K562 (cell line): Measurements from ENCODE around the gene LAIR2. TPM values are rescaled to one million over a fixed set of nuclear protein-coding genes. Genes with fewer than 3 reads are reported as not detected.
A peak's percentile ranks its signal among the peaks of the same experiment; 100 is the strongest.

Experiments
- CBFA2T2 ChIP-seq: fragments of 450-650 bp; conservative IDR thresholded peaks from 2 replicates; pipeline ENCODE4 v1.6.1; 2017; ENCODE audit warnings: mild to moderate bottlenecking
- CREM ChIP-seq: IDR thresholded peaks from 2 replicates; pipeline ENCODE4 v1.6.1; 2014; ENCODE audit warnings: antibody characterized with exemption, low read depth
- CXXC5 ChIP-seq: fragments of 250-450 bp; sonication (Bioruptor Pico); IDR thresholded peaks from 2 replicates; pipeline ENCODE4 v1.8.0; 2022; ENCODE audit warnings: inconsistent platforms, mild to moderate bottlenecking, moderate library complexity
- FOXA3 ChIP-seq, 2 experiments: fragments of 450-650 bp in 1 of 2; sonication (generic) in 1 of 2; formaldehyde crosslinking; IDR thresholded peaks in 1 of 2; conservative IDR thresholded peaks in 1 of 2; 2 replicates each; pipeline versions ENCODE4 v1.4.0 to v1.8.0; 2020 to 2022; ENCODE audit warnings: mild to moderate bottlenecking in 2 of 2, missing genetic modification reagents in 1 of 2
- GTF2F1 ChIP-seq: IDR thresholded peaks from 2 replicates; pipeline ENCODE4 v1.6.1; 2011; ENCODE audit warnings: low read depth, low read length, improper control_type of control experiment
- MAZ ChIP-seq, 2 experiments: fragments of 450-650 bp in 1 of 2; sonication (generic) in 1 of 2; formaldehyde crosslinking; IDR thresholded peaks in 1 of 2; conservative IDR thresholded peaks in 1 of 2; 2 replicates each; pipeline versions ENCODE4 v1.4.0 to v1.5.0; 2020; ENCODE audit warnings: mild to moderate bottlenecking in 1 of 2, missing genetic modification reagents in 1 of 2
- NFIC ChIP-seq: fragments of 450-650 bp; IDR thresholded peaks from 2 replicates; pipeline ENCODE4 v1.6.1; 2017; ENCODE audit warnings: mild to moderate bottlenecking, inconsistent platforms
- NUFIP1 ChIP-seq: fragments of 450-650 bp; IDR thresholded peaks from 2 replicates; pipeline ENCODE4 v1.6.1; 2018; ENCODE audit not compliant: partially characterized antibody
- PML ChIP-seq: IDR thresholded peaks from 2 replicates; pipeline ENCODE4 v1.6.1; 2012; ENCODE audit warnings: low read length, inconsistent platforms
- RBFOX2 ChIP-seq: fragments of 200-400 bp; formaldehyde crosslinking; IDR thresholded peaks from 2 replicates; pipeline ENCODE4 v1.6.1; 2017; ENCODE audit warnings: low read depth, mild to moderate bottlenecking, low read length, moderate library complexity
- SMAD3 ChIP-seq: fragments of 450-650 bp; formaldehyde crosslinking; conservative IDR thresholded peaks from 2 replicates; pipeline ENCODE4 v1.4.0; 2020; ENCODE audit warnings: mild to moderate bottlenecking
- SRSF3 ChIP-seq: fragments of 200-400 bp; formaldehyde crosslinking; IDR thresholded peaks from 2 replicates; pipeline ENCODE4 v1.6.1; 2016; ENCODE audit warnings: mild to moderate bottlenecking, low read length, moderate library complexity; ENCODE audit not compliant: insufficient read depth
- SRSF9 ChIP-seq: fragments of 200-400 bp; formaldehyde crosslinking; IDR thresholded peaks from 2 replicates; pipeline ENCODE4 v1.6.1; 2017; ENCODE audit warnings: low read depth, low read length, borderline replicate concordance
- TRIM24 ChIP-seq, 2 experiments: fragments of 450-650 bp; IDR thresholded peaks; 2 replicates each; pipeline ENCODE4 v1.6.1; 2016
- ZC3H11A ChIP-seq: IDR thresholded peaks from 2 replicates; pipeline ENCODE4 v1.6.1; 2012; ENCODE audit warnings: low read depth, low read length, improper control_type of control experiment
- ZNF143 ChIP-seq: sonication (generic); formaldehyde crosslinking; IDR thresholded peaks from 2 replicates; pipeline ENCODE4 v1.9.0; 2022; ENCODE audit warnings: mild to moderate bottlenecking, missing genetic modification reagents
- ZNF224 ChIP-seq: sonication (generic); formaldehyde crosslinking; IDR thresholded peaks from 2 replicates; pipeline ENCODE4 v1.8.0; 2022; ENCODE audit warnings: mild to moderate bottlenecking, missing genetic modification reagents
- ZNF696 ChIP-seq: fragments of 250-450 bp; sonication (Bioruptor Pico); conservative IDR thresholded peaks from 2 replicates; pipeline ENCODE4 v1.4.0; 2020; ENCODE audit warnings: mild to moderate bottlenecking, moderate library complexity
- ZNF830 ChIP-seq: fragments of 250-450 bp; sonication (Bioruptor Pico); IDR thresholded peaks from 2 replicates; pipeline ENCODE4 v1.5.0; 2021; ENCODE audit warnings: mild to moderate bottlenecking
- polyA plus RNA-seq, 8 experiments: library from polyadenylated mRNA; depleted of rRNA in 4 of 8; stranded (reverse) in 5 of 8; unstranded in 3 of 8; fragments of >200 nt; fragmentation: Nextera tagmentation in 2 of 8; fragmentation: Illumina TruSeq in 1 of 8; extraction: Ambion mirVana in 2 of 8; extraction: Trizol in 1 of 8; gene quantifications; 2 replicates each; pipeline versions ENCODE4 v1.2.1 to v1.2.3, GENCODE V29; 2011 to 2014; ENCODE audit warnings: inconsistent platforms in 1 of 8, missing spikeins in 1 of 8
- total RNA-seq, 7 experiments: library from RNA; depleted of rRNA in 6 of 7; stranded (reverse); fragments of >200 nt in 6 of 7; fragmentation: Illumina TruSeq in 2 of 7; extraction: Trizol in 2 of 7; gene quantifications; 2 replicates each; pipeline versions ENCODE4 v1.2.1 to v1.2.3, GENCODE V29; 2011 to 2021; ENCODE audit warnings: low replicate concordance in 1 of 7
- TF ChIP-seq, protein P1 (sequence below): IDR thresholded peaks from 2 replicates; pipeline ENCODE4 v1.6.1; 2014; ENCODE audit warnings: antibody characterized with exemption
- TF ChIP-seq, protein P2 (sequence below): fragments of 450-650 bp; formaldehyde crosslinking; IDR thresholded peaks from 2 replicates; pipeline ENCODE4 v1.4.0; 2020; ENCODE audit warnings: mild to moderate bottlenecking, mixed read lengths
- TF ChIP-seq, protein P3 (sequence below): conservative IDR thresholded peaks from 2 replicates; pipeline ENCODE4 v1.6.1; 2011; ENCODE audit warnings: low read depth, mild to moderate bottlenecking, low read length; ENCODE audit not compliant: control insufficient read depth
- TF ChIP-seq, protein P4 (sequence below): fragments of 450-650 bp; formaldehyde crosslinking; IDR thresholded peaks from 2 replicates; pipeline ENCODE4 v1.4.0; 2020; ENCODE audit warnings: mild to moderate bottlenecking, moderate library complexity
- TF ChIP-seq, protein P5 (sequence below): fragments of 450-650 bp; conservative IDR thresholded peaks from 2 replicates; pipeline ENCODE4 v1.6.1; 2016; ENCODE audit warnings: missing genetic modification characterization, low read depth, mild to moderate bottlenecking, missing compliant biosample characterization, moderate library complexity

The LAIR2 gene
- total and polyA plus RNA-seq, 9 of the 15 experiments (the other 6 are each of a cell fraction or from before 2014, with no cell fraction given): not detected

DNA sequence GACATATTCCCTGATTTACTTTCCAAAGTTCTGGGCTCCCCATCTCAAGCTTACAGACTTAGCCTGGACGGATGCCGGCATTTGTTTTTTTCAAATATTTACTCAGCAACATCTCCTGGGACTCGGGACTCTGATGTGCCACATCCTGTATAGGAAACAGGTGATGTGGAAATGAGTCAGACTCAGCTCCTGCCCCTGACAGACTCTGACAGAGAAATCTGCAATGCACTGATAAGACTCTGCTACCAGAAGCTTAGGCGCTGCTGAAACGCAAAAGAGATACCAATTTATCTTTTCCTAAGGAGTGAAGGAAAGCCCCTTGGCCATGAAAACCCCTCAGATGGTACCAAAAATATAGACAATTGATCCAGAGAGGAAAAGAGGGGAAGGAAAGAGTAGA is 16.2 kb downstream of the LAIR2 start (continued):
- TF ChIP-seq, protein P1, sequence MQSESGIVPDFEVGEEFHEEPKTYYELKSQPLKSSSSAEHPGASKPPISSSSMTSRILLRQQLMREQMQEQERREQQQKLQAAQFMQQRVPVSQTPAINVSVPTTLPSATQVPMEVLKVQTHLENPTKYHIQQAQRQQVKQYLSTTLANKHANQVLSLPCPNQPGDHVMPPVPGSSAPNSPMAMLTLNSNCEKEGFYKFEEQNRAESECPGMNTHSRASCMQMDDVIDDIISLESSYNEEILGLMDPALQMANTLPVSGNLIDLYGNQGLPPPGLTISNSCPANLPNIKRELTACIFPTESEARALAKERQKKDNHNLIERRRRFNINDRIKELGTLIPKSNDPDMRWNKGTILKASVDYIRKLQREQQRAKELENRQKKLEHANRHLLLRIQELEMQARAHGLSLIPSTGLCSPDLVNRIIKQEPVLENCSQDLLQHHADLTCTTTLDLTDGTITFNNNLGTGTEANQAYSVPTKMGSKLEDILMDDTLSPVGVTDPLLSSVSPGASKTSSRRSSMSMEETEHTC: peak; percentile 68
- TF ChIP-seq SRSF3: no peak
- TF ChIP-seq, protein P2, sequence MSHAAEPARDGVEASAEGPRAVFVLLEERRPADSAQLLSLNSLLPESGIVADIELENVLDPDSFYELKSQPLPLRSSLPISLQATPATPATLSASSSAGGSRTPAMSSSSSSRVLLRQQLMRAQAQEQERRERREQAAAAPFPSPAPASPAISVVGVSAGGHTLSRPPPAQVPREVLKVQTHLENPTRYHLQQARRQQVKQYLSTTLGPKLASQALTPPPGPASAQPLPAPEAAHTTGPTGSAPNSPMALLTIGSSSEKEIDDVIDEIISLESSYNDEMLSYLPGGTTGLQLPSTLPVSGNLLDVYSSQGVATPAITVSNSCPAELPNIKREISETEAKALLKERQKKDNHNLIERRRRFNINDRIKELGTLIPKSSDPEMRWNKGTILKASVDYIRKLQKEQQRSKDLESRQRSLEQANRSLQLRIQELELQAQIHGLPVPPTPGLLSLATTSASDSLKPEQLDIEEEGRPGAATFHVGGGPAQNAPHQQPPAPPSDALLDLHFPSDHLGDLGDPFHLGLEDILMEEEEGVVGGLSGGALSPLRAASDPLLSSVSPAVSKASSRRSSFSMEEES: no peak
- TF ChIP-seq ZNF830 (CRISPR knock-in tag): no peak
- TF ChIP-seq RBFOX2: no peak
- TF ChIP-seq MAZ (CRISPR knock-in tag; conservative IDR thresholded peaks at IDR 0.05 in 1 of 2, IDR thresholded peaks at IDR 0.05 in 1 of 2): no peak
- TF ChIP-seq CBFA2T2: peak; percentile 89
- TF ChIP-seq, protein P3, sequence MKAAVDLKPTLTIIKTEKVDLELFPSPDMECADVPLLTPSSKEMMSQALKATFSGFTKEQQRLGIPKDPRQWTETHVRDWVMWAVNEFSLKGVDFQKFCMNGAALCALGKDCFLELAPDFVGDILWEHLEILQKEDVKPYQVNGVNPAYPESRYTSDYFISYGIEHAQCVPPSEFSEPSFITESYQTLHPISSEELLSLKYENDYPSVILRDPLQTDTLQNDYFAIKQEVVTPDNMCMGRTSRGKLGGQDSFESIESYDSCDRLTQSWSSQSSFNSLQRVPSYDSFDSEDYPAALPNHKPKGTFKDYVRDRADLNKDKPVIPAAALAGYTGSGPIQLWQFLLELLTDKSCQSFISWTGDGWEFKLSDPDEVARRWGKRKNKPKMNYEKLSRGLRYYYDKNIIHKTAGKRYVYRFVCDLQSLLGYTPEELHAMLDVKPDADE: 0 out of 2 replicates have a peak, but pooled peaks have one; percentile 55
- peak; percentile 57 for TF ChIP-seq CXXC5 (CRISPR knock-in tag)
- no peak for TF ChIP-seq ZC3H11A
- TF ChIP-seq ZNF143 (CRISPR knock-in tag): no peak
- TF ChIP-seq PML: peak; percentile 78; the same call in 1 of the 2 replicates
- 0 out of 2 replicates have a peak, but pooled peaks have one; percentile 5 for TF ChIP-seq SMAD3 (CRISPR knock-in tag)
- TF ChIP-seq GTF2F1: no peak
- peak; percentile 59; the same call in 1 of the 2 replicates for TF ChIP-seq NFIC
- TF ChIP-seq, protein P4, sequence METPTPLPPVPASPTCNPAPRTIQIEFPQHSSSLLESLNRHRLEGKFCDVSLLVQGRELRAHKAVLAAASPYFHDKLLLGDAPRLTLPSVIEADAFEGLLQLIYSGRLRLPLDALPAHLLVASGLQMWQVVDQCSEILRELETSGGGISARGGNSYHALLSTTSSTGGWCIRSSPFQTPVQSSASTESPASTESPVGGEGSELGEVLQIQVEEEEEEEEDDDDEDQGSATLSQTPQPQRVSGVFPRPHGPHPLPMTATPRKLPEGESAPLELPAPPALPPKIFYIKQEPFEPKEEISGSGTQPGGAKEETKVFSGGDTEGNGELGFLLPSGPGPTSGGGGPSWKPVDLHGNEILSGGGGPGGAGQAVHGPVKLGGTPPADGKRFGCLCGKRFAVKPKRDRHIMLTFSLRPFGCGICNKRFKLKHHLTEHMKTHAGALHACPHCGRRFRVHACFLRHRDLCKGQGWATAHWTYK: no peak
- TF ChIP-seq ZNF224 (CRISPR knock-in tag): no peak
- TF ChIP-seq TRIM24 (IDR thresholded peaks at IDR 0.05): peak; percentile 48 to 75; a peak in 3 of 4 replicates
- TF ChIP-seq NUFIP1: no peak
- TF ChIP-seq CREM: peak; percentile 61; the same call in 1 of the 2 replicates
- TF ChIP-seq SRSF9: no peak
- TF ChIP-seq, protein P5, sequence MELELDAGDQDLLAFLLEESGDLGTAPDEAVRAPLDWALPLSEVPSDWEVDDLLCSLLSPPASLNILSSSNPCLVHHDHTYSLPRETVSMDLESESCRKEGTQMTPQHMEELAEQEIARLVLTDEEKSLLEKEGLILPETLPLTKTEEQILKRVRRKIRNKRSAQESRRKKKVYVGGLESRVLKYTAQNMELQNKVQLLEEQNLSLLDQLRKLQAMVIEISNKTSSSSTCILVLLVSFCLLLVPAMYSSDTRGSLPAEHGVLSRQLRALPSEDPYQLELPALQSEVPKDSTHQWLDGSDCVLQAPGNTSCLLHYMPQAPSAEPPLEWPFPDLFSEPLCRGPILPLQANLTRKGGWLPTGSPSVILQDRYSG (tag): no peak
- TF ChIP-seq FOXA3 (CRISPR knock-in tag; conservative IDR thresholded peaks at IDR 0.05 in 1 of 2, IDR thresholded peaks at IDR 0.05 in 1 of 2): peak in 1 of 2 experiments; percentile 21; a peak in 1 of 4 replicates
- TF ChIP-seq ZNF696: no peak
